GM12873 (cell line): ENCODE measurements around the gene CFAP251.

Experiments used
- CTCF ChIP-seq: IDR thresholded peaks from 2 replicates; pipeline ENCODE4 v1.5.1; 2012; ENCODE audit warnings: low read depth, mild to moderate bottlenecking, moderate library complexity, low read length, control low read depth; ENCODE audit not compliant: insufficient read depth; ENCODE audit errors: missing control alignments

Gene CFAP251

GRCh38 chr12:121899590-121899989 is 18.8 kb upstream of the CFAP251 start:
- no peak for TF ChIP-seq CTCF

- TF ChIP-seq CTCF, result no peak
Observed at GRCh38 chr12:121903202-121903601, 15.2 kb upstream of the CFAP251 start.

- no peak for TF ChIP-seq CTCF
Observed at GRCh38 chr12:121905746-121906145, 12.6 kb upstream of the CFAP251 start.

- TF ChIP-seq CTCF, result no peak
Observed at GRCh38 chr12:121908702-121909101, 9.7 kb upstream of the CFAP251 start.

- no peak for TF ChIP-seq CTCF
Observed at GRCh38 chr12:121911824-121912585, 6.4 kb upstream of the CFAP251 start.

GRCh38 chr12:121915841-121916321 is 2.5 kb upstream of the CFAP251 start:
- no peak for TF ChIP-seq CTCF

- TF ChIP-seq CTCF, result peak; percentile 48
Observed at GRCh38 chr12:121916719-121917118, 1.7 kb upstream of the CFAP251 start.
